ENCODE measurements around the gene SUCO. TPM values are rescaled to one million over a fixed set of nuclear protein-coding genes. Genes with fewer than 3 reads are reported as not detected.
"Not testable (repeated sequence)": the region's sequence is repeated elsewhere in the genome, so short reads cannot be mapped to it uniquely, and the experiment has no call there.

Gene SUCO
- total RNA-seq, 1 experiment from 2014 or later = 37.7 TPM

DNA sequence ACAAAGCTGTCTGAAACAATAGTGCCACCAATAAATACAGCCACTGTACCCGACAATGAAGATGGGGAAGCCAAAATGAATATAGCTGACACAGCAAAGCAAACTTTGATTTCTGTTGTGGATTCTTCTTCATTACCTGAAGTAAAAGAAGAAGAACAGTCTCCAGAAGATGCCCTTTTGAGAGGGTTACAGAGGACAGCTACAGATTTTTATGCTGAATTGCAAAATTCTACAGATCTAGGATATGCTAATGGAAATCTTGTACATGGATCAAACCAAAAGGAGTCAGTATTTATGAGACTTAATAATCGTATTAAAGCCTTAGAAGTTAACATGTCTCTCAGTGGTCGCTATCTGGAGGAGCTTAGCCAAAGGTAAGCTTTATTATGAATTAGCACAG is 56.6 kb downstream of the SUCO start:
- no peak overlapping the region for H2BK5ac ChIP-seq (ENCODE audit: insufficient read length, low read length)
- no peak overlapping the region for H3K18ac ChIP-seq (ENCODE audit: insufficient read length, low read depth, low read length)
- no peaks in the 10 kb centered on the region for H3K79me1 ChIP-seq (ENCODE audit: insufficient read depth, low read depth, low read length, poor library complexity, severe bottlenecking)
- H3K27me3 ChIP-seq (ENCODE audit: insufficient read depth, low read length) = no peaks in the 10 kb centered on the region
- H3T11ph ChIP-seq (ENCODE audit: low read length) = no peak overlapping the region
- no peaks in the 10 kb centered on the region for H4K20me1 ChIP-seq (ENCODE audit: control insufficient read depth, insufficient read depth, insufficient read length)
- no peak overlapping the region for H3K4me2 ChIP-seq (ENCODE audit: insufficient read depth, insufficient read length, low read length)
- WGBS (ENCODE audit: extremely low coverage, insufficient read length, low lambda C conversion rate) = no CpG with 5 or more reads among the region's 3 CpGs
- H3K36me3 Mint-ChIP-seq (ENCODE audit: insufficient read depth in 1 of 3, low read depth in 3 of 3) = peaks cover 58 to 68% (median 67%) of the 10 kb centered on the region in 3 experiments
- no peaks in the 10 kb centered on the region for H3K4me1 ChIP-seq (ENCODE audit: insufficient read depth, low read length)
- H3K56ac ChIP-seq (ENCODE audit: insufficient read length, low read depth, low read length) = no peak overlapping the region
- H4K91ac ChIP-seq (ENCODE audit: insufficient read length, low read depth, low read length) = no peak overlapping the region
- no peak overlapping the region for H3K27ac Mint-ChIP-seq
- H2AFZ ChIP-seq (ENCODE audit: low read length) = no peak overlapping the region
- H2BK20ac ChIP-seq (ENCODE audit: low read depth, low read length, poor library complexity, severe bottlenecking) = no peak overlapping the region
- H4K8ac ChIP-seq (replicated peaks; ENCODE audit: insufficient read length, low read depth, low read length) = no peak overlapping the region
- no peak overlapping the region for H2BK15ac ChIP-seq (ENCODE audit: low read depth, low read length)
- no peak overlapping the region for H2AK5ac ChIP-seq (ENCODE audit: insufficient read length, low read length)
- no peak overlapping the region for H3K4ac ChIP-seq (ENCODE audit: low read depth, low read length)
- H3K4me1 Mint-ChIP-seq = no peaks in the 10 kb centered on the region
- no peak overlapping the region for H3K9ac ChIP-seq (ENCODE audit: extremely low read depth, insufficient read length, low read length)
- H3K27me3 Mint-ChIP-seq (ENCODE audit: low read depth) = no peaks in the 10 kb centered on the region
- H2BK120ac ChIP-seq (ENCODE audit: low read depth, low read length, poor library complexity, severe bottlenecking) = no peak overlapping the region
- H3K23me2 ChIP-seq (ENCODE audit: insufficient read length, low read depth, low read length, poor library complexity, severe bottlenecking) = no peaks in the 10 kb centered on the region
- no peak overlapping the region for H3K14ac ChIP-seq (ENCODE audit: insufficient read depth, low read length)
- H3K23ac ChIP-seq (ENCODE audit: insufficient read length, low read depth, low read length) = no peak overlapping the region
- no peak overlapping the region for H4K5ac ChIP-seq (ENCODE audit: insufficient read length, low read depth, low read length)
- H3K79me2 ChIP-seq (ENCODE audit: insufficient read depth, low read length) = no peaks in the 10 kb centered on the region
- peaks cover 6 to 14% of the 10 kb centered on the region in 2 experiments; a peak in 4 of 5 replicates for H3K9me3 Mint-ChIP-seq
- DNase-seq = no peak
- no peak overlapping the region for H3K27ac ChIP-seq (ENCODE audit: insufficient read length, low read depth, low read length)
- TF ChIP-seq CTCF (conservative IDR thresholded peaks at IDR 0.05) = no peak
- no peak overlapping the region for H2BK12ac ChIP-seq (ENCODE audit: insufficient read length, low read depth, low read length)
- H3K9me3 ChIP-seq (ENCODE audit: control insufficient read depth, low read depth, low read length) = no peaks in the 10 kb centered on the region
- no peak overlapping the region for H3K4me3 Mint-ChIP-seq

DNA sequence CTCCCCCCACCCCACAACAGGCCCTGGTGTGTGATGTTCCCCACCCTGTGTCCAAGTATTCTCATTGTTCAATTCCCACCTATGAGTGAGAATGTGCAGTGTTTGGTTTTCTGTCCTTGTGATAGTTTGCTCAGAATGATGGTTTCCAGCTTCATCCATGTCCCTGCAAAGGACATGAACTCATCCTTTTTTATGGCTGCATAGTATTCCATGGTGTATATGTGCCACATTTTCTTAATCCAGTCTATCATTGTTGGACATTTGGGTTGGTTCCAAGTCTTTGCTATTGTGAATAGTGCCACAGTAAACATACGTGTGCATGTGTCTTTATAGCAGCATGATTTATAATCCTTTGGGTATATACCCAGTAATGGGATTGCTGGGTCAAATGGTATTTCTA is 58.5 kb downstream of the SUCO start:
- H3K56ac ChIP-seq (ENCODE audit: insufficient read length, low read depth, low read length); H3K4ac ChIP-seq (ENCODE audit: low read depth, low read length); H4K20me1 ChIP-seq (ENCODE audit: control insufficient read depth, insufficient read depth, insufficient read length); H4K91ac ChIP-seq (ENCODE audit: insufficient read length, low read depth, low read length); H2AK5ac ChIP-seq (ENCODE audit: insufficient read length, low read length); H3K9ac ChIP-seq (ENCODE audit: extremely low read depth, insufficient read length, low read length); H3K4me1 Mint-ChIP-seq; H3K4me3 Mint-ChIP-seq; H3K4me2 ChIP-seq (ENCODE audit: insufficient read depth, insufficient read length, low read length); H3K9me3 ChIP-seq (ENCODE audit: control insufficient read depth, low read depth, low read length); H4K8ac ChIP-seq (replicated peaks; ENCODE audit: insufficient read length, low read depth, low read length); H3K23me2 ChIP-seq (ENCODE audit: insufficient read length, low read depth, low read length, poor library complexity, severe bottlenecking); H2BK20ac ChIP-seq (ENCODE audit: low read depth, low read length, poor library complexity, severe bottlenecking); H2AFZ ChIP-seq (ENCODE audit: low read length); H4K5ac ChIP-seq (ENCODE audit: insufficient read length, low read depth, low read length); H2BK120ac ChIP-seq (ENCODE audit: low read depth, low read length, poor library complexity, severe bottlenecking); H3K79me1 ChIP-seq (ENCODE audit: insufficient read depth, low read depth, low read length, poor library complexity, severe bottlenecking); H3K14ac ChIP-seq (ENCODE audit: insufficient read depth, low read length); H3K27me3 Mint-ChIP-seq (ENCODE audit: low read depth); H3K18ac ChIP-seq (ENCODE audit: insufficient read length, low read depth, low read length); H2BK12ac ChIP-seq (ENCODE audit: insufficient read length, low read depth, low read length); H3K27me3 ChIP-seq (ENCODE audit: insufficient read depth, low read length); H3K27ac ChIP-seq (ENCODE audit: insufficient read length, low read depth, low read length); H3K79me2 ChIP-seq (ENCODE audit: insufficient read depth, low read length); H2BK15ac ChIP-seq (ENCODE audit: low read depth, low read length); DNase-seq; H2BK5ac ChIP-seq (ENCODE audit: insufficient read length, low read length); H3K23ac ChIP-seq (ENCODE audit: insufficient read length, low read depth, low read length); H3K4me1 ChIP-seq (ENCODE audit: insufficient read depth, low read length); H3T11ph ChIP-seq (ENCODE audit: low read length); H3K27ac Mint-ChIP-seq: not testable (repeated sequence)
- Mint-ChIP-seq H3K36me3 (ENCODE audit: insufficient read depth in 1 of 3, low read depth in 3 of 3) (peaks cover 77 to 87% (median 86%) of the 10 kb centered on the region in 3 experiments), H3K9me3 (peaks cover 20 to 26% of the 10 kb centered on the region in 2 experiments)
- WGBS (ENCODE audit: extremely low coverage, insufficient read length, low lambda C conversion rate) = no CpG with 5 or more reads among the region's 1 CpG

All from H9 (cell line).